Gastroesophageal sphincter (tissue), 4 donors: ENCODE results near the gene BRI3BP. TPM values are rescaled to one million over a fixed set of nuclear protein-coding genes. Genes with fewer than 3 reads are reported as not detected.

Experiments used
- ATAC-seq: fragments of 150-250 bp; one replicate; pipeline ENCODE4 v1.9.1; 2016; ENCODE audit warnings: mild to moderate bottlenecking, moderate library complexity
- H3K27ac ChIP-seq, 4 donors: fragments of 200-600 bp; sonication (generic) in 3 of 4; 1 replicate in 3 of 4; 2 replicates in 1 of 4; pipeline ENCODE4 v1.5.1; 2016 to 2019
- H3K27me3 ChIP-seq: fragments of 200-600 bp; sonication (generic); one replicate; pipeline ENCODE4 v1.5.1; 2019
- H3K36me3 ChIP-seq, 2 donors: fragments of 200-600 bp; sonication (generic); one replicate each; pipeline ENCODE4 v1.5.1; 2019; ENCODE audit warnings: control low read depth in 1 of 2
- H3K4me1 ChIP-seq, 3 donors: fragments of 200-600 bp; sonication (generic); 1 replicate in 2 of 3; 2 replicates in 1 of 3; pipeline ENCODE4 v1.5.1; 2016 to 2019; ENCODE audit warnings: control low read depth in 2 of 3
- H3K4me3 ChIP-seq, 2 donors: fragments of 200-600 bp; sonication (generic); one replicate each; pipeline ENCODE4 v1.5.1; 2019; ENCODE audit warnings: mild to moderate bottlenecking in 1 of 2, moderate library complexity in 1 of 2
- H3K9me3 ChIP-seq, 3 donors: fragments of 200-600 bp; sonication (generic); one replicate each; pipeline ENCODE4 v1.5.1; 2017 to 2019; ENCODE audit warnings: control low read depth in 2 of 3
- CTCF ChIP-seq, 4 experiments: fragments of 200-600 bp in 2 of 4; fragments of 450-650 bp in 2 of 4; sonication (generic) in 1 of 4; IDR thresholded peaks; one replicate each; pipeline ENCODE4 v1.5.1; 2017 to 2019; ENCODE audit warnings: antibody characterized with exemption in 4 of 4, mild to moderate bottlenecking in 2 of 4, moderate library complexity in 2 of 4
- EP300 ChIP-seq: sonication (generic); formaldehyde crosslinking; IDR thresholded peaks from one replicate; pipeline ENCODE4 v1.6.1; 2017; ENCODE audit warnings: antibody characterized with exemption, mild to moderate bottlenecking
- POLR2A ChIP-seq, 2 donors: fragments of 450-650 bp; IDR thresholded peaks; one replicate each; pipeline ENCODE4 v1.6.1; 2017; ENCODE audit warnings: antibody characterized with exemption in 2 of 2, mild to moderate bottlenecking in 2 of 2, moderate library complexity in 1 of 2
- POLR2AphosphoS5 ChIP-seq: sonication (generic); formaldehyde crosslinking; IDR thresholded peaks from one replicate; pipeline ENCODE4 v1.6.1; 2017; ENCODE audit warnings: antibody characterized with exemption
- WGBS, 2 donors: methylation state at CpG; one replicate each; pipeline ENCODE4 v1.1.5; 2018; ENCODE audit warnings: low coverage in 1 of 2; 5-methylcytosine and 5-hydroxymethylcytosine counted together
- total RNA-seq, 4 donors: library from RNA; depleted of rRNA; stranded (reverse); fragments of >200 nt; gene quantifications; one replicate each; pipeline ENCODE4 v1.1.0, GENCODE V29; 2016

The BRI3BP gene
- total RNA-seq, 4 donors from 2014 or later, result 1.9 to 3.1 (median 2.5) TPM

DNA sequence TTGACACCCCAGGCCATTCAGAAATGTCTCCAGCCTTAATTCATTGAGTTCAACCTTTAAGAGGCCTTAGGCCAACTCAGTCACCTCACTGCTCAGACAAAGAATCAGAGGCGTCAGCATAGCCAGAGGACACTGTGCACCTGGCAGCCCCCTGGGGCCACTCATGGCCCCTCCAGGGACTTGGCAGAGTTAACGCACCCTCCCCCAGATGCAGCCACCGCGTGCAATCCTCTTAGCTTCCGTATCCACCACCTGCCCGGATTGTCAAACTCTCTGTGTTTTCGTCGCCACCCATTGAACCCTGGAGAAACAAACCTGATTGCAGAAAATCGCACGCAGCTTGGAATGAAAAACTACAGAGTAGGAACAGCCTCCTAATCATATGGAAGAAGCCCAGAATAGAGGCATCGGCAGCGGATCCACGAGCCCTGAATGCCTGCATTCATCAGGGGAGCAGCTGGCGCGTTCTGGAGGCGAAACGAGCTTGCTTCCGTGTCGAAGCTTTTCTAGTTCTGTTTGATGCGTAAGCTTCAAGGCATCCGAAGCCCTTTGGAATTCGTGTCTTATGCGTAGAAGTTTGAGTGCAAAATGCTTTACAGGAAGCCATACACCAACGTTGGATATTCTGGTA, 22.4 kb downstream of the BRI3BP start:
- Histone ChIP-seq H3K27me3 (no peaks in the 10 kb centered on the region), H3K27ac (no peak overlapping the region), H3K36me3 (peaks cover 0 to 34% of the 10 kb centered on the region in 2 donors), H3K4me3 (no peak overlapping the region), H3K4me1 (no peaks in the 10 kb centered on the region), H3K9me3 (no peaks in the 10 kb centered on the region)
- ATAC-seq, result no peak
- 71 to 90% methylated on average over 8 to 13 of the region's 24 CpGs for WGBS, 2 donors
- no peak for TF ChIP-seq CTCF (IDR thresholded peaks at IDR 0.05)
- TF ChIP-seq EP300, result no peak
- no peak for TF ChIP-seq POLR2A (IDR thresholded peaks at IDR 0.05)
- TF ChIP-seq POLR2AphosphoS5, result no peak

DNA sequence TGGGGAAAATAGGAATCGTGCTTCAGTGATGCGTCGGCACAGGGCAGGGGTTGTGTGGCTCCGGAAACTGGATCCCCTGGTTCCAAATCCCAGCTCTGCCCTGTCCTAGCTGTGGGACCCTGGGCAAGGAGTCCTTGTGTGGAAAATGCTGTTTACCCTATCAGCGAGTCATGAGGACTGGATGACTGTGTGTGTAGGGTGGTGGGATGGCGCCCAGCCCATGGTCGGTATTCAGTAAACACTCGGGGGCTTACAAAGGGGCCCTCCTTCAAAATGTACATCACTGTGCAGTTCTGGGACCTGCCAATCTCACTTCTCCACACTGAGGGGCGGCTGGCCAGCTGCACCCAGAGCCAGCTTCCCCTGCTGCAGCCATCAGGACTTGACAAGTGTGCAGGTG, 24.4 kb downstream of the BRI3BP start:
- WGBS, 2 donors, result 100% methylated on average over 4 of the region's 9 CpGs; no CpG with 5 or more reads in 1 of the 2 donors
- no peak for ATAC-seq
- Histone ChIP-seq H3K4me3 (no peak overlapping the region), H3K4me1 (no peaks in the 10 kb centered on the region), H3K9me3 (no peaks in the 10 kb centered on the region), H3K27me3 (no peaks in the 10 kb centered on the region), H3K36me3 (peaks cover 0 to 31% of the 10 kb centered on the region in 2 donors), H3K27ac (no peak overlapping the region)
- TF ChIP-seq POLR2AphosphoS5 (no peak), CTCF (IDR thresholded peaks at IDR 0.05) (no peak), POLR2A (IDR thresholded peaks at IDR 0.05) (no peak), EP300 (no peak)

DNA sequence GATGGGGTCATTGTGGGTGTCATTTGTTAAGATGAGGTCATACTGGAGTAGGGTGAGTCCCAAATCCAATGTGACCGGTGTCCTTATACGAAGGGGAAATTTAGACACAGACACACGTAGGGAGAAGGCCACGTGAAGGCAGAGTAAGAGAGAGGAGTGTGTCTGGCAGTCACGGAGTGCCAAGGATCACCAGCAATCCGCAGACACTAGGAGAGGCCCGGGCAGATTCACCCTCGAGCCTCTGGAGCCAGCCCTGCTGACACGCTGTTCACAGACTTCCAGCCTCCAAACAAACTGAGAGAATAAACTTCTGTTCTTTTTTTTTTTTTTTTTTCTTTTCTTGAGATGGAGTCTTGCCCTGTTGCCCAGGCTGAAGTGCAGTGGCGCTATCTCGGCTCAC, 24.9 kb downstream of the BRI3BP start:
- no peaks in the 10 kb centered on the region for H3K4me1 ChIP-seq
- H3K27ac ChIP-seq, result no peak overlapping the region
- no peak overlapping the region for H3K4me3 ChIP-seq
- H3K9me3 ChIP-seq, result no peaks in the 10 kb centered on the region
- H3K36me3 ChIP-seq, result peaks cover 0 to 30% of the 10 kb centered on the region in 2 donors
- WGBS, 2 donors, result 84 to 89% methylated on average over 7 to 10 of the region's 11 CpGs
- no peak for ATAC-seq
- TF ChIP-seq CTCF (IDR thresholded peaks at IDR 0.05) (no peak), POLR2AphosphoS5 (no peak), POLR2A (IDR thresholded peaks at IDR 0.05) (no peak), EP300 (no peak)
- no peaks in the 10 kb centered on the region for H3K27me3 ChIP-seq

- Histone ChIP-seq H3K4me1 (no peaks in the 10 kb centered on the region), H3K9me3 (no peaks in the 10 kb centered on the region), H3K36me3 (peaks cover 0 to 13% of the 10 kb centered on the region in 2 donors), H3K27ac (no peak overlapping the region), H3K4me3 (no peak overlapping the region), H3K27me3 (no peaks in the 10 kb centered on the region)
- TF ChIP-seq POLR2AphosphoS5 (no peak), EP300 (no peak), POLR2A (IDR thresholded peaks at IDR 0.05) (no peak), CTCF (IDR thresholded peaks at IDR 0.05) (no peak)
- WGBS, 2 donors, result 100% methylated on average over 2 of the region's 9 CpGs; no CpG with 5 or more reads in 1 of the 2 donors
- ATAC-seq, result no peak
Measured at GRCh38 chr12:125021096-125021495, 27.7 kb downstream of the BRI3BP start.

- H3K36me3 ChIP-seq, result peaks cover 0 to 13% of the 10 kb centered on the region in 2 donors
- no peak for TF ChIP-seq POLR2AphosphoS5
- TF ChIP-seq POLR2A (IDR thresholded peaks at IDR 0.05), result no peak
- no peak for TF ChIP-seq CTCF (IDR thresholded peaks at IDR 0.05)
- no peak for TF ChIP-seq EP300
- H3K9me3 ChIP-seq, result no peaks in the 10 kb centered on the region
- H3K4me3 ChIP-seq, result no peak overlapping the region
- ATAC-seq, result no peak
- H3K27ac ChIP-seq, result no peak overlapping the region
- H3K27me3 ChIP-seq, result no peaks in the 10 kb centered on the region
- H3K4me1 ChIP-seq, result no peaks in the 10 kb centered on the region
- WGBS, 2 donors, result 72 to 75% methylated on average over 4 of the region's 5 CpGs
Measured at GRCh38 chr12:125021771-125022170, 28.3 kb downstream of the BRI3BP start.
